C1 segment of cervical spinal cord (tissue), 14 donors: ENCODE results near the gene WASL.

Experiments
- DNase-seq, 14 donors: peaks; one replicate each; lab custom pipeline; 2025; lab: John Stamatoyannopoulos, UW

Gene WASL

GRCh38 chr7:123633553-123633952 lies 115.2 kb downstream of the WASL start:
- no peak for DNase-seq

DNA sequence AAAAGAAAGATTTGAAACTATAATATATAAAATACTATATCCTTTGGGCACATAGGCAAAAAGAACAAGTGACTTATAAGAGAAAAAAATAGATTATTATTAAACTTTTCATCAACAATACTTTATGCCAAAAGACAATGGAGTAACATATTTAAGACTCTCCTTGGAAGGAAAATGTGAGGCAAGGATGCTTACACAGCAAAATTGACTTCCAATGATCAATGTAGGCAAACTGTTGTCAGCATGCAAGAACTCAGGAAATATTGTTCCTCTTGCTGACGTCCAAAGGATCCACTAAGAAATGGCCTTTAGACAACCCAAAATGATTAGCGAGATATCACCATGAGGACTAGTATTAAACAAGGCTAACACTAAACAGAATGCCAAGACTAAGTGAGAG lies 116.0 kb downstream of the WASL start:
- no peak for DNase-seq
